ENCODE measurements around the gene DRAXIN. TPM values are rescaled to one million over a fixed set of nuclear protein-coding genes. Genes with fewer than 3 reads are reported as not detected.

Gene DRAXIN
- total RNA-seq, 1 donor from 2014 or later, result 1.7 TPM

GRCh38 chr1:11697188-11697892, 5.8 kb downstream of the DRAXIN start:
- peaks cover 20% of the 10 kb centered on the region for H3K4me1 ChIP-seq (ENCODE audit: insufficient read depth, low read length)

DNA sequence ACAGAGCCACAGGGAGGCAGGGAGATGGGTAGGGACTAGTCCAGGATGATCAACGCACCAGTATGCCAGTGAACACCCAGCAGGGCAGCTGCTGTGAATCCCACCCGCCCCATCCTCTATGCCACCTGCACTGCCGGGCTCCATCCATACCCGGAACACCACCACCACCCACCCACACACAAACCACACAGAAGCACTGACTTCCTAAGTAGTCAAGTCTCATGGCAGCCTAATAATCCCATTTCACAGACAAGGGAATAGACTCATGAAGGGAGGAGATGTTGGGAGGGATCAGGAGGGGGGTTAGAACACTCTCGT, 6.3 kb downstream of the DRAXIN start:
- Mint-ChIP-seq H3K4me3 (ENCODE audit: unreplicated experiment) (no peak overlapping the region), H3K27ac (ENCODE audit: unreplicated experiment) (no peak overlapping the region), H3K4me1 (ENCODE audit: low read depth, unreplicated experiment) (peaks cover 2% of the 10 kb centered on the region), H3K27me3 (ENCODE audit: low read depth, unreplicated experiment) (peaks cover 48% of the 10 kb centered on the region), H3K36me3 (ENCODE audit: low read depth, unreplicated experiment) (no peaks in the 10 kb centered on the region), H3K9me3 (ENCODE audit: unreplicated experiment) (peaks cover 2% of the 10 kb centered on the region)
- Histone ChIP-seq H3K79me2 (ENCODE audit: insufficient read depth, low read length) (no peaks in the 10 kb centered on the region), H3K9ac (ENCODE audit: low read length) (no peak overlapping the region), H3K36me3 (ENCODE audit: insufficient read depth, low read length) (no peaks in the 10 kb centered on the region), H3K4me2 (ENCODE audit: low read length) (no peak overlapping the region), H3K4me1 (ENCODE audit: insufficient read depth, low read length) (peaks cover 19% of the 10 kb centered on the region), H2AFZ (ENCODE audit: low read depth, low read length) (no peak overlapping the region), H3K27me3 (ENCODE audit: insufficient read depth, low read length) (peaks cover 21% of the 10 kb centered on the region), H3K4me3 (ENCODE audit: insufficient read depth, low read depth, low read length) (no peak overlapping the region), H3K9me3 (ENCODE audit: insufficient read depth, low read depth, low read length) (no peaks in the 10 kb centered on the region), H4K20me1 (ENCODE audit: insufficient read depth, low read length) (peaks cover 23% of the 10 kb centered on the region), H3K27ac (ENCODE audit: low read depth, low read length) (no peak overlapping the region)
- TF ChIP-seq CTCF (IDR thresholded peaks at IDR 0.05; ENCODE audit: insufficient read depth, low read depth, low read length) (no peak), EZH2 (IDR thresholded peaks at IDR 0.05; ENCODE audit: insufficient read depth, low read length) (no peak)
- FAIRE-seq, result no peak
- no peak for DNase-seq (ENCODE audit: low read depth)

More at GRCh38 chr1:11697188-11697892, 5.8 kb downstream of the DRAXIN start:
- no peaks in the 10 kb centered on the region for H3K36me3 ChIP-seq (ENCODE audit: insufficient read depth, low read length)
- H3K36me3 Mint-ChIP-seq (ENCODE audit: low read depth, unreplicated experiment), result no peaks in the 10 kb centered on the region
- H2AFZ ChIP-seq (ENCODE audit: low read depth, low read length), result no peak overlapping the region
- no peak for TF ChIP-seq CTCF (IDR thresholded peaks at IDR 0.05; ENCODE audit: insufficient read depth, low read depth, low read length)
- no peak for TF ChIP-seq EZH2 (IDR thresholded peaks at IDR 0.05; ENCODE audit: insufficient read depth, low read length)
- peaks cover 25% of the 10 kb centered on the region for H4K20me1 ChIP-seq (ENCODE audit: insufficient read depth, low read length)
- no peak overlapping the region for H3K27ac Mint-ChIP-seq (ENCODE audit: unreplicated experiment)
- H3K4me1 Mint-ChIP-seq (ENCODE audit: low read depth, unreplicated experiment), result peaks cover 2% of the 10 kb centered on the region
- H3K4me3 Mint-ChIP-seq (ENCODE audit: unreplicated experiment), result no peak overlapping the region
- FAIRE-seq, result no peak
- peaks cover 2% of the 10 kb centered on the region for H3K9me3 Mint-ChIP-seq (ENCODE audit: unreplicated experiment)
- no peak overlapping the region for H3K27ac ChIP-seq (ENCODE audit: low read depth, low read length)
- peaks cover 23% of the 10 kb centered on the region for H3K27me3 ChIP-seq (ENCODE audit: insufficient read depth, low read length)
- H3K79me2 ChIP-seq (ENCODE audit: insufficient read depth, low read length), result no peaks in the 10 kb centered on the region
- no peak for DNase-seq (ENCODE audit: low read depth)
- H3K4me2 ChIP-seq (ENCODE audit: low read length), result no peak overlapping the region
- peaks cover 52% of the 10 kb centered on the region for H3K27me3 Mint-ChIP-seq (ENCODE audit: low read depth, unreplicated experiment)
- no peak overlapping the region for H3K9ac ChIP-seq (ENCODE audit: low read length)
- no peaks in the 10 kb centered on the region for H3K9me3 ChIP-seq (ENCODE audit: insufficient read depth, low read depth, low read length)
- H3K4me3 ChIP-seq (ENCODE audit: insufficient read depth, low read depth, low read length), result no peak overlapping the region
